Measurements from ENCODE around the gene NAV2. TPM values are rescaled to one million over a fixed set of nuclear protein-coding genes. Genes with fewer than 3 reads are reported as not detected.

Gene NAV2
- total RNA-seq: 11.1 TPM

GRCh38 chr11:19712281-19713195 lies at the start of gene NAV2:
Gene NAV2 (plus strand): TSS chr11:19712837. CDS start chr11:19713696, 859 bp downstream.

GRCh38 chr11:20160425-20161229 lies 448.0 kb downstream of the NAV2 start, which contains the start of gene DBX1:
Gene DBX1 (minus strand): TSS chr11:20160475. CDS start chr11:20160324, 151 bp downstream.

Small RNA genes lying within 50 kb of the gene (small RNA-seq; reads per million reads assigned to genes)
- gene MIR4694: not detected

Data from diencephalon (tissue), 1 donor.